HG03095 (cell line): Measurements from ENCODE around the gene DEGS2.
"Not testable (repeated sequence)": the region's sequence is repeated elsewhere in the genome, so short reads cannot be mapped to it uniquely, and the experiment has no call there.

Experiments
- ATAC-seq: cut with Tn5 transposase; IDR thresholded peaks from one replicate; pipeline ENCODE4 v1.9.1; 2021; ENCODE audit warnings: moderate library complexity; ENCODE audit not compliant: unreplicated experiment

Gene DEGS2

DNA sequence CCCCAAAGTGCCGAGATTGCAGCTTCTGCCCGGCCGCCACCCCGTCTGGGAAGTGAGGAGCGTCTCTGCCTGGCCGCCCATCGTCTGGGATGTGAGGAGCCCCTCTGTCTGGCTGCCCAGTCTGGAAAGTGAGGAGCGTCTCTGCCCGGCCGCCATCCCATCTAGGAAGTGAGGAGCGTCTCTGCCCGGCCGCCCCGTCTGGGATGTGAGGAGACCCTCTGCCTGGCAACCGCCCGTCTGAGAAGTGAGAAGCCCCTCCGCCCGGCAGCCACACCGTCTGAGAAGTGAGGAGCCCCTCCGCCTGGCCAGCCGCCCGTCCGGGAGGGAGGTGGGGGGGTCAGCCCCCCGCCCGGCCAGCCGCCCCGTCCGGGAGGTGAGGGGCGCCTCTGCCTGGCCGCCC lies 21.2 kb upstream of the DEGS2 start:
- not testable (repeated sequence) for ATAC-seq

DNA sequence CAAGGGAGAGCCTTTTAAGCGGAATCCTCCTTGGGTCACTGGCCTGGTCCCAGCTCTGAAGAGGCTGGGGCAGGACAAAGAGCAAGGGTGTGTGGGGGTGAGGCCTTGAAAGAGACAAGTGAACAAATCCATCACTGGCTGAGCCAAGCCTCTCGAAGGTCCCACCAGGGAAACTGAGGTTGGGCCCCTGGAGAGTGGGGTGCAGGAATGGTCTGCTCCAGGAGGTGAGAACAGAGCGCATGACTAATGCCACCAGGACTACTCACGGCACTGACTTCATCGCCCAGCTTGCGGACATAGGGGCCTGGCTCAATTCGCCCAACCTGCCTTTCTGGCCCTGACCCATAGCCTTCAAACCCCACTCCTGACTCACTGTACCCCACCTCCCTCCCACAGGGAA lies 19.2 kb upstream of the DEGS2 start:
- ATAC-seq = no peak

DNA sequence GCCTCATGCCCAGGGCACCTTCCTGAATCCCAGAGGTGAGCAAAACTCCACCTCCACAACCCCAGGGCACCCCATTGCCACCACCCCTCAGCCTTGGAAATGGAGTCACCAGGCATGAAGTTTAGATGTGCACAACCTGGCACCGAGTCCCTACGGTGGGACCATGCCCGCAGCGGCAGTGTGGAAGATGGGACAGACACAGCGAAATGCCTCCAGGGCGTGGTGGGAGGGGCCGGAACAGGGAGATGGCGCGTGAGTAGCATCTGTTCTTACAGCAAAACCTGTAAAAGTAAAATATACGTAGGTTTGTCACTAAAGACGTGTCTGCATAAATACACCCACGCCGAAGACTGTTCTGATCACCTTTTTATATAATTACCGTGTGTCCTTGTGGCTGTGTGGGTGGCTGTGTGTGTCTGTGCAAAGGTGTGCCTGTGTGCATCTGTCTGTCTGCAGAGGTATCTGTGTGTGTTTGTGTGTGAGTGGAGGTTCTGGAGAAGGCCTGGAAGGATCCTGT lies 17.4 kb upstream of the DEGS2 start:
- no peak for ATAC-seq

DNA sequence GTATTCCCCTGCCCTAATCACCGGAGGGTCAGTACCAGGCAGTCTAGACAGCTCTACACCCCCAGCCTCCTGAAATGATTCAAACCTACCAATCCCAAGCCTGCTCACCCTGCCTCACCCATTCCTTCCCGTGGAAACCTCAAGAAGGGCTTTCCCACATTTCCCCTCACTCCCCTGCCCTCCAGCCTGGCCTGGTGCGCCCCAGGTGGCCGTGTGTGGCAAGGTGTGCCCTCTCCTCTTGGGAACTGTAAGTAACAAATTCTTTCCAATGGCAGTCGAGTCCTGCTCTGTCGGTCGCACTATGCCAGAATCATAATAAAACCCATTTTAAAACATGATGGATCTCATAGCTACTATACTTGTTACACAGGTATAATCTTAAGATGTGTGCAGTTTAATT lies 13.9 kb upstream of the DEGS2 start:
- ATAC-seq = no peak

DNA sequence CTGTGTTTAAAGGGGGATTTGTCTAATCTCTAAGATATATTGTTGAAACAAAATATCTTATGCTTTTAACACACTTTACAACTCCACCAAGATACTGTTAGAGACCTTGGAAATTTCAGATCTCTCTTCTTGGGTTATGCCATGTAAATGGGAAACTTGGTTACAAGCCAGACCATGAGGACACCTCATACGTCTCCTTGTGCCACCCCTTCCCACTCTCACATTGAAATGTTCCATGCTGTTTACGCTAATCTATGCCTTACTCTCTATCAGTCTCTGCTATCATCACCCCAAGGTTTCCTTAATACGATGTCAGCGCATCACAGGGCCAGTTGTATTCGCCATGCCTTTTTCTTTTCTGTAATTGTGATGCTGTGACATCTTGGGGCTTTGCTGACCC lies 13.4 kb upstream of the DEGS2 start:
- ATAC-seq = no peak

DNA sequence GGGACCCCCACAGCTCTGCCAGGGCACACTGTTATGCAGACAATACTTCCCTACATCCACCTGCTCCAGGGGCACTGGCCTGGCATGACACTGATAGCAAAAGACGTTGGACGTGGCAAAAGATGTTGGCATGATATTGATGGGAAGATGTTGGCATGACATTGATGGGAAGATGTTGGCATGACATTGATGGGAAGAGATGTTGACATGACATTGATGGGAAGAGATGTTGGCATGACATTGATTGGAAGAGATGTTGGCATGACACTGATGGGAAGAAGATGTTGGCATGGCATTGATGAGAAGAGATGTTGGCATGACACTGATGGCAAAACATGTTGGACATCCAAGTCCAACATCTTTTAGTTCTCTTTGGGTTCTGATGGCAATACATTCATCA lies 11.4 kb upstream of the DEGS2 start:
- no peak for ATAC-seq

DNA sequence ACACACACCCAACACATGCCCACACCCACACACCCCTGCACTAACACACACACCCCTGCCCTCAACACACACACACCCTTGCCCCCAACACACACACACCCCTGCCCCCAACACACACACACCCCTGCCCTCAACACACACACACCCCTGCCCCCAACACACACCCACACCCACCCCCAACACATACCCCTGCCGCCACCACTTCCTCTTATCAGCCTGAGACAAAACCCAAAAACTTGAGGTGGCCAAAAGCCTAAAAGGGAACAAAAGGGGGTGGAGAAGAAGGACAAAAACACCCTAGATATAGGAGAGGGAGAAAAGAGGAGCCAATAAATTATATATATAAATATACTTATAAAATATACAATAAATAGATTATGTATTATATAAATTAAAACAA lies 9.1 kb upstream of the DEGS2 start:
- no peak for ATAC-seq

DNA sequence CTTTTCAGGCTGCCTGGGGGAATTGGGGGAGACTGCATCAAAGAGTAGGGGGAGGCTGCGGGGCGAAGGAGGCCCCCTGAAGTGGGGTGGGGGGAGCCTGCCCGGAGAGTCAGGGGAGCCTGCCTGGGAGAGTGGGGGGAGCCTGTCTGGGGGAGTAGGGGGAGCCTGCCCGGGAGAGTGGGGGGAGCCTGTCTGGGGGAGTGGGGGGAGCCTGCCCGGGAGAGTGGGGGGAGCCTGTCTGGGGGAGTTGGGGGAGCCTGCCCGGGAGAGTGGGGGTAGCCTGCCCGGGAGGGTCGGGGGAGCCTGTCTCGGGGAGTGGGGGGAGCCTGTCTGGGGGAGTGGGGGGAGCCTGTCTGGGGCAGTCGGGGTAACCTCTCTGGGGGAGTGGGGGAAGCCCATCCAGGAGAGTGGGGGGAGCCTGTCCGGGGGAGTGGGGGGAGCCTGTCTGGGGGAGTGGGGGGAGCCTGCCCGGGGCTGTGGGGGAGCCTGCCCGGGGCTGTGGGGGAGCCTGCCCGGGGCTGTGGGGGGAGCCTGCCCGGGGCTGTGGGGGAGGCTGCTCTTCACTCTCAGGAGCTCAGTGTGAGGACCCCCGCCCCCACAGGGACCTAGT lies 6.5 kb upstream of the DEGS2 start:
- no peak for ATAC-seq

DNA sequence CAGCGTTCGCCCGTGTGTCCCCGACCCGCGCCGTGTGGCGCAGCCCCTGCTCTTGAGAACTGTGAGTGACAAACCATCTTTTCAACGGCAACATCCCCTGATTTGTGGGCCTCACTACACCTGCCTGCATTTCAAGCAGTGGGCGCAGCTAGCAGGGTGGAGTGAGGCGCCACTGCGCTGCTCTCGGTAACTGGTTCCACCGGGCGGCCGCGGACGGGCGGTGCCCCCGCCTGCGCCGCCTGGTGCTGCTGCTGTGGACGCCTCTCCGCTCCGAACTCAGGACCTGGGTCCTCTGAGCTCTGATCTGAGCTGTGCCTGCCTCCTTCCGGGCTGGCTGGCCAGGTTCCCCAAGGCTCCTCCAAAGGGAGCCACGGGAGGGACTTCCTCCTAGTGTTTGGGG lies 5.9 kb upstream of the DEGS2 start:
- ATAC-seq = no peak

DNA sequence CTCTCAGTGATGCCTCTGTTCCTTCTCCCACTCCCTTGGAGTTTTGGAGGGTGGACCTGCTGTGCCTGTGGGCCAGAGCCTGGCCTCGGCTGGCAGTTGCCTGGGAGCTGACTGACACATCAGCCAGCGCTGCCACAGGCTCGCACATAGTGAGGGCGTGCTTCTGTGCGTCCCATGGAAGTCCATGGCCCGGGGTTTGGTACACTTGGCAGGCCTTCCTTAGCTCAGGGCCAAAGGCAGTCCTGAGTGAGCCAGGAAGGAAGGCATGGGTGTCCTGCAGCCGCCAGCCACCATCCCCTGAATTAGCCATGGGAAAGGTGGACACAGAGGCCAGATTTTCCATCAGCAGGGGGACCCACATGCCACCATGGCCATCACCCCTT lies 1.1 kb upstream of the DEGS2 start:
- no peak for ATAC-seq

DNA sequence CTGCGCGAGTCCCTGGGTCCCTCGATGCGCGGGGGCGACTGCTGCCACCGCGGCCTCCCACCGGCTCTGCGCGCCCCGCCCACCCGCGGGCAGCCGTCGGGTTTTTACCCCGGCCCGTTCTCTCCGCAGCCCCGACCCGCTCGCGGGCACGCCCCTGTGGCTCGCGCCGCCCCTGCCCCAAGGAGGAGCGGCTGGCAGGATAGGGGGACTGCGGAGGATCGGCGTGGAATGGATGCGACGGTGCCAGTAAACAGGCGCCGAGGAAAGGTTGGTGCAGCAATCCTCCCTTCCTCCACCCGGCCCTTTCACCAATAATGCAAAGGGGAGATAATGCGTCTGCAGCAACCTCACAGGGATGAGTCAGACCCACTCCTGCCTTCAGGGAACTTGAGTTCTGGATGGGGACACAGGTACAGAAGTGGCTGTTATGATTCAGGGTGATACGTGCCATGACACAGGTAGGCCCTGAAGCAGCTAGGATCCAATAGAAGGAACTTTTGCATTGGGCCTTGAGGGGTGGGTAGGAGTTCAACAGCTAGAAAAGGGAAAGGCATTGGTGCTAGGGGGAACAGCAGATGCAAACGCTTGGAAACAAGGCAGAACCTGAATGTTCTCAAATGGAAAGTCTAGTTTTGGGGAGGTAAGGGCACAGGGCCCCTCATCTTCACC lies 554 bp upstream of the DEGS2 start:
- ATAC-seq = no peak

DNA sequence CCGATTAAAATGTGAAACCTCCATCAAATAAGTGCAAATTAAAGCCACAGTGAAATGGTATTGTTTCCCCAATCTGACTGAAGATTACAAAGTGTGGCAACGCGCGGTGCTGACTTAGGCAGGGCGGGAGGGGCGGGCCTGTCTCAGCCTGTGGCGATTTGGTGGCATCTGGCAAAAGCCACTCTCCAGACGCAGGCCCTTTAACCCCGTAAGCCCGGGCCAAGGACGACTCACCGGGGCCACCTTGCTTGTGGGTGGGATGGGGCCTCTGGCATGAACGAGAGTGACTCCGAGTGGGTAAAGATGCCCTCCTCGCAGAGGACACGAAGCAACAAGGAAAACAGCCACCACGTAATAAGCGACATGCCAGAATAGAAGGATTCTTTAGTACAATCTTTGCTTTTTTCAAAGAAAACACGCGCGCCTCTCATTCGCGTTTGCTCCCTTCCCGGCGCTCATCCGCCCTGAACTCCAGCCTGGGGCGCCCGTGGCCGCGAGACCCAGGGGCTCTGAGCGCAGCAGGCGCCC lies 815 bp downstream of the DEGS2 start:
- ATAC-seq = no peak

DNA sequence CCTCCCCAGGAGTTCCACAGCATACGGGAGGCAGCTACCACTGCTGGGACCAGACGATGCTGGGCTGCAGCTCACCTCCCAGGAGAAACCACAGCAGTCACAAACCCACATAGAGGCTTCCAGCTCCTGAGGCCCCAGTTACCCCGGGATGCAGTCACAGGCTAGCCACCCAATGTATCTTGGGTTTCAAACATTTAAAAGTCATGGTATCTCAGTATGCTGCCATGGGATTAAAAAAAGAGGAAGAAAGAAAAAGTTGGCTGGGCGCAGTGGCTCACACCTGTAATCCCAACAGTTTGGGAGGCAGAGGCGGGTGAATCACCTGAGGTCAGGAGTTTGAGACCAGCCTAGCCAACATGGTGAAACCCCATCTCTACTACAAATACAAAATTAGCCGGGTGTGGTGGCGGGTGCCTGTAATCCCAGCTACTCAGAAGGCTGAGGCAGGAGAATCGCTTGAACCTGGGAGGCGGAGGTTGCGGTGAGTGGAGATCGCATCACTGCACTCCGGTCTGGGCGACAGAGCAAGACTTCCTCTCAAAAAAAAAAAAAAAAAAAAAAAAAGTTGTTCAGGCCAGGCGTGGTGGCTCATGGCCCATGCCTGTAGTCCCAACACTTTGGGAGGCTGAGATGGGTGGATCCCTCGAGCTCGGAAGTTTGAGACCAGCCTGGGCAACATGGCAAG lies 1.8 kb downstream of the DEGS2 start:
- not testable (repeated sequence) for ATAC-seq

DNA sequence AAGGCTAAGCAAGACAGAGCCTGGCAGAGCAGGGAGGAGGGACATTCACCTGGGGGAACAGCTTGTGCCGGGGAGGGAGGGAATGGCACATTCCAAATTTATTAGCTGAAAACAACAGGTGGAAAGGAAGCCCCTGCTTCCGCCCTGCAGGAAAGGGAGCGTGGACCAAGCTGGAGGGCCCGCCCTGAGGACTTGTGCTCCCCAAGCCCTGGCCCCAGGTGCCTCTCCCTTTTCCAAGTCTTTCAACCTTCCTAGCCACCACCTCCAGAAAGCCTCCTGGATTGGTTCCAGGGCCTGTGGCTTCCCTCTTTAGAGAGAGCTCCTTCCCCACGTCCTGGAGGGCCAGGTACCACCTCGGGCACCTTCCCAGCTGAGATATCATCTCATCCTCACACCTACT lies 2.7 kb downstream of the DEGS2 start:
- ATAC-seq = no peak

DNA sequence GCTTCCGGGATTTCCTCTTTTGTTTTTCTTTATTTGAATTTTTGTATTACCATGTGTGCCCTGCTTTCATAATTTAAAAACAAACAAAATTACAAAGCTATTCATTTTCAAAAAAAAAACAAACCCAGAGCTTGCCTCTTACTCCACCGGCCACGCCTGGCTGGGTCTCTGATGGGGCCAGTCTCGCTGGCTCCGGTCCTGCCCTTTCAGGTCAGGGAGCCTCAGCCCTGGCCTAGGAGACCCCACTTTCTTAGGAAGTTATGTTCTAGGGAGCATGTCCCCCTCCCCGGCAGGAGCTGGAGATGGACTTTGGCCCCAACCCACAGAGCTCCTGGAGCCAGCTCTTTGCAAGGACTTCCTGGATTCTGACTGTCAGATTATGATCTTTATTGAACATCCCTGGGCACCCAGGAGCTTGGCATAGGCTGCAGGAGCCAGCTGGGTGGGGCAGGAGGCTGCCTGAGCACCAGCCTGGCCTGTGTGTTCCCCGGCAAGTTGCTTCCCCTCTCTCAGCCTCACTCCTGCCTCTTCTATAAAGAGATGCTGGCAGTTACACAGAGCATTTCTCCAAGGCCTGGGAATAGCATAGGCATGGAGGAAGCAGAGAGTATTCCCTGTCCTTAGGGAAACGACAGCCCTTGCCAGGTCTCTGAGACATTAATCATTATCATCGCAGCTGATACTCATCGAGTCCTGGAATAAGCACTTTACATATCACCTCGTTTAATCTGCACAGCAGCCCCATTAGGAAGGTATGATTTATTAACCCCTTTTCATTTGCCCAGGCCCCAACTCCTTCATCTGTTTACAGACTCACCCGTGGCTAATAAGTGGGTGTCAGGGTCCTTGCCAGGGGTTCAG lies 3.5 kb downstream of the DEGS2 start:
- ATAC-seq = no peak

DNA sequence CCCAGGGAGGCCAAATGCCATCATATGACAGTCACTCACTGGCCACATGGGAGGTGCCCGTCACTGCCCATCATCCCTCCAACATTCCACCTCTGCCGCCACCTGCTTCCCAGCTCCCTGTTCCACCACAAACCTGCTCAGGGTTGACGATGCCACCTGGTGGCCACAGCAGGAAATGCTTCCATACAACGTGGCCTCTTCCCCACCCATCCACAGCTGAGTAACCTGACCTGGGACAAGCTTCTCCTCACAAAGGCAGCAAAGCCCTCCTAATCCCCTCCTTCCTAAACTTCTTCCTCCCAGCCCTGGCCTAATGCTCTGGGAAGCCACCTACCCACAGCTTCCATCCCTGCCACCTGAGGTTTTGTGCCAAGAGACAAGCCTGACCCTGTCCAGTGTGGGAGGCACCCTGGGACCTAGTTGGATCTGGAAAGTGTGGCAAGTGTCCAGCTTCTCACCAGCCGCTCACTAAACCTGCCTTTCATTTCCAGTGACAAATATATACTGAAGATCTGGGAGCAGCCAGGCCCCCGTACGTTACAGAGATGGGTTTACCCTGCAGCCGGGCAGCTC lies 4.3 kb downstream of the DEGS2 start:
- no peak for ATAC-seq

DNA sequence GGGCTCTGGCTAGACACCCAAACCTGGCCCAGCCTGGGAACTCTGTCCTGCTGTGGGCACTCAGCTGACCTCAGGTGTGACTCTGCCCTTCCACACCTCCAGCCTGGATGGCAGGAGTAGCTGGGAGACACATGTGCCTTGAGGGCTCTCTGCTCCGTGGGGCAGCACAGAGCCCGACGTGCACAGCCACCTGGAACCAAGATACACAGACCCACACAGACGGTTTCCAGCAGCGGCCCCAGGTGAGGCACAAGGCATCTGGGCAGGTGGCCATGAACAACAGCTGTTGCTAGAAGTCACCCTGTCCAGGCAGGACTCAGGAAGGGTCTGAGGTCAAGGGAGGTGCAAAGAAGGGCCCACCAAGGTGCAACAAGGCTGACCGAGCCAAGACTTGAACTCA lies 5.9 kb downstream of the DEGS2 start:
- ATAC-seq = no peak

DNA sequence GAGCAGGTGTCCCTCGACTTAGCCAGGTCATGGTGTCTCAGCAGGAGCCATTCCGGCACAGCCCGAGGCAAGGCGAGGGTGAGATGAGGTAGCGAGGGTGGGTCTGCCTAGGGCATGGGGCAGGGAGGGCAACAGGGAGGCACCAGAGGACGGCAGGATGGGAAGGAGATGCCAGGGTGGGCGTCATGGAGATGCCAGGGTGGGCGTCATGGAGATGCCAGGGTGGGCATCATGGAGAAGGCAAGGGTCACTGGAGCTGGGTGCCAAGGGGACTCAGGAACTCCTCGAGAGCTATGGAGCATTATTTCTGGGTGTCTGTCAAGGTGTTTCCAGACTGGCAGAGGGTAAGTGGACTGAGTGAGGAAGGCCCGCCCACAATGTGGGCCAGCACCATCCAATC lies 7.4 kb downstream of the DEGS2 start:
- no peak for ATAC-seq

DNA sequence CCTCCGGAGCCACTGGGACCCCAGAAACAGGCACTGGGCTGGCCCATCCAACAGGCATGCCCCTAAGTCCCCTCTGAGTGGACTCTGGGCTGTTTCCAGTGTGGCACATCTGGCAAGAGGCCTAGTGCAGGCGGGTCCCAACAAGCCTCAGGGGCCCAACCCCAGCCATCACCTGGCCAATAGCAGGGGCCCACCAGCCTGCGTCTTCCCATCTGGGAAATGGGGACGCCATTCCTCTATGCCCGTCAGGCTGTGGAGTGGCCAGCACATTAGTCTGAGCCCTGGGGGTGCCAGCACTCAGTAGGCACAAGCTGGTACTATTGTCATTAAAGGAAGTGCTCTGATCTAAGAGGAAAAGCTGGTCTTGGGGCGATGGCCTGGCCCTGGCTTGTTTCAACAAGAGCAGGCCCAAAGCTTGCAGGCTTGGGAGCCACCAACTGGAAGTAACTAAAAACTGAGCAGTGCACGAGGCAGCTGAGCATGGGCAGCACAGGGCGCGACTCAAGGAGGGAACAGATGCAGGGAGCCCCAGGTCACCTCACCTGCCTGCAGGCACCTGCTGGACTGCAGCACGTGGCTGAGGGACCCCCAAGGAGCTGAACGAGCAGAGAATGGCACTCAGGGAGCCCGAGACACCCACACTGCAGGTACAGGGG lies 8.4 kb downstream of the DEGS2 start:
- ATAC-seq = no peak

DNA sequence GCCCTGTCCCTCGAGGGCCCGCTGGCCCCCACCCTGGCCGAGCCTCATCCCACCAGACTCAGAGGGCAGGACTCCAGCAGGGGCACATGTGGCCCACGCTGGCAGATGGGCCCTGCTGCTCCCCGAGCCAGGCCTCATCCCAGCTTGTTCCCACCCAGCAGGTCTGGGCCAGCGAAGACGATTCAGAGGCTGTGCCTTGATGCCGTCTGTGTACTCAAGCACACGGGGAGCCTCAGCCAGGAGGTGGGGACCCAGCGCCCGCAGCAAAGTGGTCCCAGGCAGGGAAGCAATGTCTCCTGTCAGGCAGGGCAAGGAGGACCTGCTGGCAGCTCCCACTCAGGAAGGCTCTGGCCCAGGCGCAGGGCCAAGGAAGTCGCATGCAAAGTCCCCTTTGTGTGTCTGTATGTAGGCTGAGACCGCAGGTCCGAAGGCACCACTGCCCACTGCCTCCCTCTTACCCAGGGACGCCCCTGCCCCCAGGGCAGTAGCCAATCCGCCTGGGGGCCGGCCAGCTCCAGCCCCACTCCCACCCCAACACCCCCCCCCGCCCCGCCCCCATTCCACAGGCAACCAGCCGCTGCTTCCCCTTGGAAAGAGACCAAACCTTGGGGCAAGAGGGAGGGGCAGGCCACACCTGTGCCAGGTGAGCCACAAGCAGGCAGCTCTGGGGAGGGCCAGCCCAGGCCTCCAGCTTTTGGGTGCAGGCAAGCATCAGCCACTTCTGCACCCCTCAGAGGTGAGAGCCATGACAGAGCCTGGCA lies 9.4 kb downstream of the DEGS2 start:
- ATAC-seq = no peak
